GM21390 (cell line): ENCODE measurements around the gene KPNA5.
"Not testable (repeated sequence)": the region's sequence is repeated elsewhere in the genome, so short reads cannot be mapped to it uniquely, and the experiment has no call there.

Source experiments
- ATAC-seq: cut with Tn5 transposase; IDR thresholded peaks from one replicate; pipeline ENCODE4 v1.9.1; 2021; ENCODE audit not compliant: unreplicated experiment

The KPNA5 gene

GRCh38 chr6:116680880-116681672 lies at the start of gene KPNA5:
Gene KPNA5 (plus strand): TSS chr6:116681211. CDS start chr6:116681335, 124 bp downstream.
- peak; percentile 95 for ATAC-seq

- peak; percentile 65 for ATAC-seq
Observed at GRCh38 chr6:116631379-116631990, 49.5 kb upstream of the KPNA5 start.

- ATAC-seq = no peak
Observed at GRCh38 chr6:116633685-116634084, 47.3 kb upstream of the KPNA5 start.

- ATAC-seq = no peak
Observed at GRCh38 chr6:116648156-116648555, 32.9 kb upstream of the KPNA5 start.

GRCh38 chr6:116649129-116649528 lies 31.9 kb upstream of the KPNA5 start:
- no peak for ATAC-seq

- ATAC-seq = no peak
Observed at GRCh38 chr6:116651916-116652315, 29.1 kb upstream of the KPNA5 start.

- no peak for ATAC-seq
Observed at GRCh38 chr6:116661594-116661993, 19.4 kb upstream of the KPNA5 start.

- ATAC-seq = no peak
Observed at GRCh38 chr6:116662202-116662601, 18.8 kb upstream of the KPNA5 start.

GRCh38 chr6:116663308-116663707 lies 17.7 kb upstream of the KPNA5 start:
- no peak for ATAC-seq

- not testable (repeated sequence) for ATAC-seq
Observed at GRCh38 chr6:116664169-116664568, 16.8 kb upstream of the KPNA5 start.

GRCh38 chr6:116665464-116665863 lies 15.5 kb upstream of the KPNA5 start:
- no peak for ATAC-seq

- ATAC-seq = peak; percentile 54
Observed at GRCh38 chr6:116666869-116667268, 14.1 kb upstream of the KPNA5 start.

- ATAC-seq = peak; percentile 27
Observed at GRCh38 chr6:116667623-116668022, 13.4 kb upstream of the KPNA5 start.

GRCh38 chr6:116672306-116672705 lies 8.7 kb upstream of the KPNA5 start:
- ATAC-seq = no peak

- ATAC-seq = no peak
Observed at GRCh38 chr6:116676021-116676420, 5.0 kb upstream of the KPNA5 start.

- no peak for ATAC-seq
Observed at GRCh38 chr6:116682334-116682712, 1.3 kb downstream of the KPNA5 start.

- no peak for ATAC-seq
Observed at GRCh38 chr6:116685437-116685993, 4.5 kb downstream of the KPNA5 start.

GRCh38 chr6:116686475-116687101 lies 5.6 kb downstream of the KPNA5 start:
- not testable (repeated sequence) for ATAC-seq

GRCh38 chr6:116691154-116691553 lies 10.1 kb downstream of the KPNA5 start:
- no peak for ATAC-seq

GRCh38 chr6:116692873-116693272 lies 11.9 kb downstream of the KPNA5 start:
- ATAC-seq = not testable (repeated sequence)

- ATAC-seq = not testable (repeated sequence)
Observed at GRCh38 chr6:116693275-116693674, 12.3 kb downstream of the KPNA5 start.

- peak; percentile 93 for ATAC-seq
Observed at GRCh38 chr6:116695401-116695800, 14.4 kb downstream of the KPNA5 start.
